Trophoblast cell (in vitro differentiated cells and primary cell): ENCODE results near the gene ZKSCAN3.

Experiments
- DNase-seq, 2 donors: peaks; one replicate each; pipeline ENCODE4 v3.0.0-alpha.2; 2016
- H2AFZ ChIP-seq: 2 replicates; pipeline ENCODE4 v1.6.1; 2013; ENCODE audit warnings: low read length, moderate library complexity, mild to moderate bottlenecking; ENCODE audit not compliant: insufficient read depth, poor library complexity
- H2AK5ac ChIP-seq: 2 replicates; pipeline ENCODE4 v1.6.1; 2013; ENCODE audit warnings: mild to moderate bottlenecking, low read length
- H2BK120ac ChIP-seq: 2 replicates; pipeline ENCODE4 v1.6.1; 2013; ENCODE audit warnings: low read length, mild to moderate bottlenecking, moderate library complexity; ENCODE audit not compliant: insufficient read depth, poor library complexity
- H2BK12ac ChIP-seq: 2 replicates; pipeline ENCODE4 v1.6.1; 2013; ENCODE audit warnings: mild to moderate bottlenecking, low read length, moderate library complexity
- H2BK5ac ChIP-seq: 2 replicates; pipeline ENCODE4 v1.6.1; 2013; ENCODE audit warnings: low read length, low read depth, moderate library complexity, mild to moderate bottlenecking; ENCODE audit not compliant: poor library complexity
- H3K14ac ChIP-seq: 2 replicates; pipeline ENCODE4 v1.6.1; 2013; ENCODE audit warnings: mild to moderate bottlenecking, low read length
- H3K18ac ChIP-seq: 2 replicates; pipeline ENCODE4 v1.6.1; 2013; ENCODE audit warnings: mild to moderate bottlenecking, low read length
- H3K23ac ChIP-seq: 2 replicates; pipeline ENCODE4 v1.6.1; 2013; ENCODE audit warnings: low read length
- H3K27ac ChIP-seq: 2 replicates; pipeline ENCODE4 v1.5.1; 2013; ENCODE audit warnings: low read depth, mild to moderate bottlenecking, inconsistent platforms, low read length, moderate library complexity
- H3K27me3 ChIP-seq: 2 replicates; pipeline ENCODE4 v1.6.1; 2013; ENCODE audit warnings: inconsistent platforms, mild to moderate bottlenecking, low read length, moderate library complexity; ENCODE audit not compliant: insufficient read depth
- H3K36me3 ChIP-seq, 2 experiments: 1 replicate in 1 of 2; 2 replicates in 1 of 2; pipeline ENCODE4 v1.6.1; 2013; ENCODE audit warnings: low read length in 2 of 2, mild to moderate bottlenecking in 2 of 2, moderate library complexity in 1 of 2; ENCODE audit not compliant: insufficient read depth in 2 of 2, control insufficient read depth in 1 of 2
- H3K4ac ChIP-seq: 2 replicates; pipeline ENCODE4 v1.6.1; 2013; ENCODE audit warnings: low read depth, mild to moderate bottlenecking, low read length, moderate library complexity
- H3K4me1 ChIP-seq, 2 experiments: 1 replicate in 1 of 2; 2 replicates in 1 of 2; pipeline ENCODE4 v1.6.1; 2013; ENCODE audit warnings: low read length in 2 of 2, mild to moderate bottlenecking in 2 of 2, moderate library complexity in 1 of 2; ENCODE audit not compliant: insufficient read depth in 2 of 2, control insufficient read depth in 1 of 2
- H3K4me2 ChIP-seq: 2 replicates; pipeline ENCODE4 v1.6.1; 2013; ENCODE audit warnings: inconsistent platforms, mild to moderate bottlenecking, low read length, moderate library complexity
- H3K4me3 ChIP-seq: 2 replicates; pipeline ENCODE4 v1.5.1; 2013; ENCODE audit warnings: mild to moderate bottlenecking, low read depth, low read length, inconsistent platforms
- H3K79me1 ChIP-seq: one replicate; pipeline ENCODE4 v1.6.1; 2013; ENCODE audit warnings: low read length
- H3K79me2 ChIP-seq: 2 replicates; pipeline ENCODE4 v1.6.1; 2013; ENCODE audit warnings: low read length, mild to moderate bottlenecking; ENCODE audit not compliant: control insufficient read depth, insufficient read depth, poor library complexity
- H3K9ac ChIP-seq: 2 replicates; pipeline ENCODE4 v1.6.1; 2013; ENCODE audit warnings: mild to moderate bottlenecking, low read length
- H3K9me3 ChIP-seq: 2 replicates; pipeline ENCODE4 v1.6.1; 2013; ENCODE audit warnings: low read depth, mild to moderate bottlenecking, control low read depth, inconsistent platforms, low read length; ENCODE audit not compliant: insufficient read depth
- H4K12ac ChIP-seq: 2 replicates; pipeline ENCODE4 v1.6.1; 2013; ENCODE audit warnings: low read depth, mild to moderate bottlenecking, low read length, moderate library complexity
- H4K8ac ChIP-seq: 2 replicates; pipeline ENCODE4 v1.6.1; 2013; ENCODE audit warnings: low read depth, mild to moderate bottlenecking, low read length, moderate library complexity
- H4K91ac ChIP-seq: one replicate; pipeline ENCODE4 v1.6.1; 2013; ENCODE audit warnings: low read depth, mild to moderate bottlenecking, low read length, moderate library complexity
- WGBS: extraction: QIAGEN DNeasy Blood & Tissue Kit; methylation state at CpG from one replicate; pipeline ENCODE4 v1.1.7; 2013; ENCODE audit warnings: missing lambda C conversion rate; ENCODE audit not compliant: insufficient read length, insufficient coverage; ENCODE audit errors: extremely low coverage; 5-methylcytosine and 5-hydroxymethylcytosine counted together

The ZKSCAN3 gene

GRCh38 chr6:28399350-28400121 is 49.8 kb downstream of the ZKSCAN3 start, which contains the start of gene ZSCAN12:
Gene ZSCAN12, minus strand, starts transcription at chr6:28399747. Its CDS starts 1,342 bp downstream, at chr6:28398405.
- Histone ChIP-seq H2AFZ (peak within 1 kb of the TSS; percentile 98), H3K79me1 (peaks cover 6% of the 10 kb centered on the region), H3K4me3 (peak within 1 kb of the TSS; percentile 99), H3K79me2 (peaks cover 6% of the 10 kb centered on the region), H2BK120ac (peak within 1 kb of the TSS; percentile 85), H3K9ac (peak within 1 kb of the TSS; percentile 100), H3K4me2 (peak within 1 kb of the TSS; percentile 65), H3K27me3 (no peaks in the 10 kb centered on the region), H3K27ac (peak within 1 kb of the TSS; percentile 40), H4K91ac (peak within 1 kb of the TSS; percentile 85), H2AK5ac (peak within 1 kb of the TSS; percentile 15), H4K12ac (peak within 1 kb of the TSS; percentile 99), H3K18ac (peak within 1 kb of the TSS; percentile 94), H3K36me3 (peaks cover 8 to 11% of the 10 kb centered on the region in 2 experiments), H3K4me1 (peaks cover 2 to 3% of the 10 kb centered on the region in 2 experiments), H2BK5ac (peak within 1 kb of the TSS; percentile 68), H3K4ac (peak within 1 kb of the TSS; percentile 85), H3K14ac (peak within 1 kb of the TSS; percentile 98), H3K9me3 (no peaks in the 10 kb centered on the region), H2BK12ac (no peak within 1 kb of the TSS), H3K23ac (peak within 1 kb of the TSS; percentile 89), H4K8ac (peak within 1 kb of the TSS; percentile 99)
- DNase-seq: peak; percentile 65 to 78
- no CpG with 5 or more reads among the region's 49 CpGs for WGBS

DNA sequence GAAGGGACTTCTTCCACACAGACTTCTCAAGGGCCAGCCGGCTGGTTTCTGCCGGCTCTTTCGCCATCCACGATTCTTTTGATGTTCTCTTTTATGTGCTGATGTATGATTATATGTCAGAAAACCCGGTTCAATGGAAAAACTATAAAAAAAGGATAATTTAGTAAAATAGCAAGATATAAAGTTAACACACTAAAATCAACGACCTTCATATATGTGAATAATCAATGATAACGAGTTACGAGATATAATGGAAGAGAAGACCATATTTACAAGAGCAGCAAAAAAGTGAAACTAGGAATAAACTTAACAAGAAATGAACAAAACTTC is 50.3 kb downstream of the ZKSCAN3 start:
- Histone ChIP-seq H4K91ac (peak overlapping the region; percentile 50), H2BK12ac (no peak overlapping the region), H3K9me3 (no peaks in the 10 kb centered on the region), H2BK5ac (no peak overlapping the region), H3K4ac (no peak overlapping the region), H3K4me1 (peaks cover 2 to 3% of the 10 kb centered on the region in 2 experiments), H3K23ac (no peak overlapping the region), H3K4me2 (peak overlapping the region; percentile 65), H2AFZ (peak overlapping the region; percentile 92), H3K79me1 (peaks cover 6% of the 10 kb centered on the region), H4K8ac (peak overlapping the region; percentile 99), H3K4me3 (peak overlapping the region; percentile 99), H3K79me2 (peaks cover 6% of the 10 kb centered on the region), H3K18ac (peak overlapping the region; percentile 88), H2BK120ac (no peak overlapping the region), H3K36me3 (peaks cover 8 to 11% of the 10 kb centered on the region in 2 experiments), H3K14ac (no peak overlapping the region), H4K12ac (peak overlapping the region; percentile 91), H3K27ac (no peak overlapping the region), H2AK5ac (no peak overlapping the region), H3K9ac (peak overlapping the region; percentile 2), H3K27me3 (no peaks in the 10 kb centered on the region)
- WGBS: no CpG with 5 or more reads among the region's 8 CpGs
- DNase-seq: no peak

GRCh38 chr6:28401172-28401571 is 51.4 kb downstream of the ZKSCAN3 start:
- Histone ChIP-seq H2BK120ac (no peak overlapping the region), H2BK12ac (no peak overlapping the region)

GRCh38 chr6:28402197-28402596 is 52.5 kb downstream of the ZKSCAN3 start:
- Histone ChIP-seq H3K4ac (no peak overlapping the region), H3K4me1 (peaks cover 0 to 3% of the 10 kb centered on the region in 2 experiments), H3K9ac (no peak overlapping the region), H3K14ac (no peak overlapping the region), H3K4me2 (no peak overlapping the region), H4K8ac (no peak overlapping the region), H3K79me2 (peaks cover 6% of the 10 kb centered on the region), H3K23ac (no peak overlapping the region), H3K4me3 (no peak overlapping the region), H2BK5ac (no peak overlapping the region), H3K36me3 (peaks cover 3 to 5% of the 10 kb centered on the region in 2 experiments), H3K18ac (no peak overlapping the region), H3K9me3 (no peaks in the 10 kb centered on the region), H2BK12ac (no peak overlapping the region), H3K27ac (no peak overlapping the region), H4K12ac (no peak overlapping the region), H2AK5ac (no peak overlapping the region), H3K27me3 (no peaks in the 10 kb centered on the region), H2AFZ (no peak overlapping the region), H4K91ac (no peak overlapping the region), H3K79me1 (peaks cover 6% of the 10 kb centered on the region), H2BK120ac (no peak overlapping the region)
- DNase-seq: no peak
- WGBS: no CpG with 5 or more reads among the region's 2 CpGs

More at GRCh38 chr6:28401172-28401571, 51.4 kb downstream of the ZKSCAN3 start:
- peaks cover 2 to 3% of the 10 kb centered on the region in 2 experiments for H3K4me1 ChIP-seq
- H3K23ac ChIP-seq: no peak overlapping the region
- no peaks in the 10 kb centered on the region for H3K9me3 ChIP-seq
- no peak overlapping the region for H2AFZ ChIP-seq
- peaks cover 6% of the 10 kb centered on the region for H3K79me1 ChIP-seq
- H3K18ac ChIP-seq: no peak overlapping the region
- H3K4me2 ChIP-seq: no peak overlapping the region
- H2AK5ac ChIP-seq: no peak overlapping the region
- no peak overlapping the region for H3K9ac ChIP-seq
- DNase-seq: no peak
- H3K79me2 ChIP-seq: peaks cover 6% of the 10 kb centered on the region
- H3K14ac ChIP-seq: no peak overlapping the region
- no peak overlapping the region for H3K4ac ChIP-seq
- no CpG with 5 or more reads among the region's 1 CpG for WGBS
- no peaks in the 10 kb centered on the region for H3K27me3 ChIP-seq
- no peak overlapping the region for H4K12ac ChIP-seq
- no peak overlapping the region for H3K27ac ChIP-seq
- no peak overlapping the region for H4K8ac ChIP-seq
- no peak overlapping the region for H4K91ac ChIP-seq
- H3K36me3 ChIP-seq: peaks cover 6 to 11% of the 10 kb centered on the region in 2 experiments
- H3K4me3 ChIP-seq: no peak overlapping the region
- H2BK5ac ChIP-seq: no peak overlapping the region
